IgD-negative memory B cell (primary cell): ENCODE data around the gene RAB17. TPM values are rescaled to one million over a fixed set of nuclear protein-coding genes. Genes with fewer than 3 reads are reported as not detected.
A peak's percentile ranks its signal among the peaks of the same experiment; 100 is the strongest.

Experiments used
- H3K27ac Mint-ChIP-seq, 3 donors: one replicate each; pipeline ENCODE4 v1.8.0; 2020 to 2022; ENCODE audit warnings: mild to moderate bottlenecking in 3 of 3, mixed read lengths in 3 of 3, moderate library complexity in 1 of 3
- H3K27me3 Mint-ChIP-seq: one replicate; pipeline ENCODE4 v1.8.0; 2021; ENCODE audit warnings: mixed read lengths
- H3K36me3 Mint-ChIP-seq: one replicate; pipeline ENCODE4 v1.8.0; 2020; ENCODE audit warnings: mild to moderate bottlenecking, mixed read lengths
- H3K4me1 Mint-ChIP-seq, 3 donors: one replicate each; pipeline ENCODE4 v1.8.0; 2020 to 2022; ENCODE audit warnings: mixed read lengths in 3 of 3, mild to moderate bottlenecking in 1 of 3
- H3K4me3 Mint-ChIP-seq, 4 donors: one replicate each; pipeline ENCODE4 v1.8.0; 2020 to 2022; ENCODE audit warnings: mild to moderate bottlenecking in 4 of 4, mixed read lengths in 4 of 4, moderate library complexity in 3 of 4
- H3K9me3 Mint-ChIP-seq, 3 donors: one replicate each; pipeline ENCODE4 v1.8.0; 2020 to 2021; ENCODE audit warnings: mixed read lengths in 3 of 3, mild to moderate bottlenecking in 1 of 3
- polyA plus RNA-seq: library from polyadenylated mRNA; unstranded; fragments of 300-500 nt; fragmentation: Illumina TruSeq; gene quantifications from one replicate; pipeline ENCODE4 v1.2.3, GENCODE V29; 2021

RAB17 gene
- polyA plus RNA-seq, 1 donor from 2014 or later = not detected

- peaks cover 50% of the 10 kb centered on the region for H3K27me3 Mint-ChIP-seq
- H3K9me3 Mint-ChIP-seq = no peaks in the 10 kb centered on the region
- H3K4me3 Mint-ChIP-seq = peak overlapping the region; percentile 59 to 90 (median 86)
- H3K36me3 Mint-ChIP-seq = peaks cover 3% of the 10 kb centered on the region
- H3K27ac Mint-ChIP-seq = peak overlapping the region in 1 of 3 donors; percentile 54
- H3K4me1 Mint-ChIP-seq = peaks cover 0 to 12% (median 1%) of the 10 kb centered on the region in 3 donors
Observed at GRCh38 chr2:237628247-237629187, 38.0 kb upstream of the RAB17 start.

GRCh38 chr2:237627441-237628246 lies 37.1 kb upstream of the RAB17 start, which contains the start of gene LRRFIP1:
Gene LRRFIP1 (plus strand): TSS chr2:237627587. CDS start chr2:237627645, 58 bp downstream.
- peak within 1 kb of the TSS in 1 of 3 donors; percentile 48 for H3K27ac Mint-ChIP-seq
- H3K4me3 Mint-ChIP-seq = peak within 1 kb of the TSS; percentile 72 to 90 (median 86)
- peaks cover 48% of the 10 kb centered on the region for H3K27me3 Mint-ChIP-seq

GRCh38 chr2:237626813-237627440 lies 36.4 kb upstream of the RAB17 start:
- peak overlapping the region in 1 of 3 donors; percentile 48 for H3K27ac Mint-ChIP-seq
- H3K36me3 Mint-ChIP-seq = peaks cover 3% of the 10 kb centered on the region
- H3K27me3 Mint-ChIP-seq = peaks cover 43% of the 10 kb centered on the region
- peak overlapping the region; percentile 72 to 87 (median 82) for H3K4me3 Mint-ChIP-seq
- H3K4me1 Mint-ChIP-seq = peaks cover 0 to 12% (median 1%) of the 10 kb centered on the region in 3 donors
- H3K9me3 Mint-ChIP-seq = no peaks in the 10 kb centered on the region

More at GRCh38 chr2:237627441-237628246, 37.1 kb upstream of the RAB17 start, which contains the start of gene LRRFIP1:
- Mint-ChIP-seq H3K36me3 (peaks cover 3% of the 10 kb centered on the region), H3K4me1 (peaks cover 0 to 12% (median 1%) of the 10 kb centered on the region in 3 donors), H3K9me3 (no peaks in the 10 kb centered on the region)

GRCh38 chr2:237625777-237626176 lies 35.2 kb upstream of the RAB17 start:
- Mint-ChIP-seq H3K9me3 (no peaks in the 10 kb centered on the region), H3K4me3 (peak overlapping the region; percentile 21 to 72 (median 42)), H3K36me3 (peaks cover 3% of the 10 kb centered on the region), H3K27ac (no peak overlapping the region), H3K27me3 (peaks cover 37% of the 10 kb centered on the region), H3K4me1 (peaks cover 0 to 10% (median 1%) of the 10 kb centered on the region in 3 donors)

- H3K27ac Mint-ChIP-seq = no peak overlapping the region
- peaks cover 0 to 9% (median 1%) of the 10 kb centered on the region in 3 donors for H3K4me1 Mint-ChIP-seq
- H3K36me3 Mint-ChIP-seq = peaks cover 3% of the 10 kb centered on the region
- H3K4me3 Mint-ChIP-seq = peak overlapping the region in 1 of 4 donors; percentile 72
- H3K9me3 Mint-ChIP-seq = no peaks in the 10 kb centered on the region
- peaks cover 35% of the 10 kb centered on the region for H3K27me3 Mint-ChIP-seq
Observed at GRCh38 chr2:237625216-237625705, 34.7 kb upstream of the RAB17 start.

GRCh38 chr2:237624565-237624964 lies 34.0 kb upstream of the RAB17 start:
- Mint-ChIP-seq H3K27ac (no peak overlapping the region), H3K27me3 (peaks cover 30% of the 10 kb centered on the region), H3K4me3 (no peak overlapping the region), H3K4me1 (peaks cover 0 to 7% (median 1%) of the 10 kb centered on the region in 3 donors), H3K36me3 (peaks cover 1% of the 10 kb centered on the region), H3K9me3 (no peaks in the 10 kb centered on the region)

GRCh38 chr2:237623428-237624403 lies 33.2 kb upstream of the RAB17 start:
- Mint-ChIP-seq H3K27ac (no peak overlapping the region), H3K4me3 (no peak overlapping the region), H3K4me1 (peaks cover 0 to 6% (median 1%) of the 10 kb centered on the region in 3 donors), H3K9me3 (no peaks in the 10 kb centered on the region), H3K27me3 (peaks cover 27% of the 10 kb centered on the region), H3K36me3 (no peaks in the 10 kb centered on the region)

GRCh38 chr2:237618449-237618848 lies 27.9 kb upstream of the RAB17 start:
- Mint-ChIP-seq H3K9me3 (no peaks in the 10 kb centered on the region), H3K36me3 (peaks cover 2% of the 10 kb centered on the region), H3K4me3 (no peak overlapping the region), H3K27ac (no peak overlapping the region), H3K4me1 (peaks cover 0 to 11% (median 9%) of the 10 kb centered on the region in 3 donors), H3K27me3 (no peaks in the 10 kb centered on the region)

- H3K27ac Mint-ChIP-seq = no peak overlapping the region
- H3K27me3 Mint-ChIP-seq = no peaks in the 10 kb centered on the region
- peak overlapping the region in 2 of 4 donors; percentile 24 to 44 for H3K4me3 Mint-ChIP-seq
- peaks cover 0 to 11% (median 9%) of the 10 kb centered on the region in 3 donors for H3K4me1 Mint-ChIP-seq
- peaks cover 2% of the 10 kb centered on the region for H3K36me3 Mint-ChIP-seq
- no peaks in the 10 kb centered on the region for H3K9me3 Mint-ChIP-seq
Observed at GRCh38 chr2:237617587-237617982, 27.1 kb upstream of the RAB17 start.

GRCh38 chr2:237616734-237617586 lies 26.4 kb upstream of the RAB17 start:
- Mint-ChIP-seq H3K36me3 (peaks cover 2% of the 10 kb centered on the region), H3K27me3 (no peaks in the 10 kb centered on the region), H3K27ac (peak overlapping the region in 1 of 3 donors; percentile 60), H3K9me3 (no peaks in the 10 kb centered on the region), H3K4me3 (peak overlapping the region in 2 of 4 donors; percentile 3 to 67), H3K4me1 (peaks cover 0 to 11% (median 9%) of the 10 kb centered on the region in 3 donors)

GRCh38 chr2:237616373-237616733 lies 25.8 kb upstream of the RAB17 start:
- Mint-ChIP-seq H3K27me3 (no peaks in the 10 kb centered on the region), H3K4me3 (peak overlapping the region in 1 of 4 donors; percentile 28), H3K4me1 (peaks cover 0 to 11% (median 9%) of the 10 kb centered on the region in 3 donors), H3K9me3 (no peaks in the 10 kb centered on the region), H3K36me3 (peaks cover 2% of the 10 kb centered on the region), H3K27ac (peak overlapping the region in 1 of 3 donors; percentile 60)

- Mint-ChIP-seq H3K4me3 (no peak overlapping the region), H3K36me3 (peaks cover 2% of the 10 kb centered on the region), H3K27me3 (no peaks in the 10 kb centered on the region), H3K9me3 (no peaks in the 10 kb centered on the region), H3K4me1 (peaks cover 0 to 11% (median 9%) of the 10 kb centered on the region in 3 donors), H3K27ac (no peak overlapping the region)
Observed at GRCh38 chr2:237615631-237616249, 25.2 kb upstream of the RAB17 start.
